GM19351 (cell line): Measurements from ENCODE around the gene DOCK4.
"Not testable (repeated sequence)": the region's sequence is repeated elsewhere in the genome, so short reads cannot be mapped to it uniquely, and the experiment has no call there.

Source experiments
- ATAC-seq: cut with Tn5 transposase; IDR thresholded peaks from one replicate; pipeline ENCODE4 v1.9.1; 2021; ENCODE audit warnings: mild to moderate bottlenecking, moderate library complexity; ENCODE audit not compliant: unreplicated experiment

The DOCK4 gene

GRCh38 chr7:112135815-112136214 lies 70.4 kb downstream of the DOCK4 start:
- ATAC-seq, result no peak

- no peak for ATAC-seq
Measured at GRCh38 chr7:112134039-112134438, 72.2 kb downstream of the DOCK4 start.

- ATAC-seq, result no peak
Measured at GRCh38 chr7:112133328-112133727, 72.9 kb downstream of the DOCK4 start.

- ATAC-seq, result no peak
Measured at GRCh38 chr7:112132051-112132694, 74.0 kb downstream of the DOCK4 start.

GRCh38 chr7:112130729-112131410 lies 75.3 kb downstream of the DOCK4 start:
- no peak for ATAC-seq

GRCh38 chr7:112129655-112130323 lies 76.4 kb downstream of the DOCK4 start:
- ATAC-seq, result no peak

- not testable (repeated sequence) for ATAC-seq
Measured at GRCh38 chr7:112128461-112129425, 77.5 kb downstream of the DOCK4 start.

GRCh38 chr7:112128041-112128440 lies 78.2 kb downstream of the DOCK4 start:
- ATAC-seq, result not testable (repeated sequence)

- ATAC-seq, result no peak
Measured at GRCh38 chr7:112125250-112125649, 80.9 kb downstream of the DOCK4 start.

- no peak for ATAC-seq
Measured at GRCh38 chr7:112124061-112124766, 82.0 kb downstream of the DOCK4 start.

- no peak for ATAC-seq
Measured at GRCh38 chr7:112122798-112123197, 83.4 kb downstream of the DOCK4 start.

- ATAC-seq, result no peak
Measured at GRCh38 chr7:112122144-112122543, 84.1 kb downstream of the DOCK4 start.

- no peak for ATAC-seq
Measured at GRCh38 chr7:112121318-112121717, 84.9 kb downstream of the DOCK4 start.

GRCh38 chr7:112120696-112121217 lies 85.4 kb downstream of the DOCK4 start:
- ATAC-seq, result no peak

- no peak for ATAC-seq
Measured at GRCh38 chr7:112118581-112119566, 87.3 kb downstream of the DOCK4 start.

GRCh38 chr7:112116894-112117293 lies 89.3 kb downstream of the DOCK4 start:
- ATAC-seq, result no peak

- ATAC-seq, result no peak
Measured at GRCh38 chr7:112116358-112116757, 89.8 kb downstream of the DOCK4 start.

- no peak for ATAC-seq
Measured at GRCh38 chr7:112115880-112116279, 90.3 kb downstream of the DOCK4 start.
